ENCODE data around the gene CHST15. TPM values are rescaled to one million over a fixed set of nuclear protein-coding genes. Genes with fewer than 3 reads are reported as not detected.
"Not testable (repeated sequence)": the region's sequence is repeated elsewhere in the genome, so short reads cannot be mapped to it uniquely, and the experiment has no call there.

CHST15 gene
- total and polyA plus RNA-seq, 4 donors: 2.9 to 16.5 (median 6.4) TPM

DNA sequence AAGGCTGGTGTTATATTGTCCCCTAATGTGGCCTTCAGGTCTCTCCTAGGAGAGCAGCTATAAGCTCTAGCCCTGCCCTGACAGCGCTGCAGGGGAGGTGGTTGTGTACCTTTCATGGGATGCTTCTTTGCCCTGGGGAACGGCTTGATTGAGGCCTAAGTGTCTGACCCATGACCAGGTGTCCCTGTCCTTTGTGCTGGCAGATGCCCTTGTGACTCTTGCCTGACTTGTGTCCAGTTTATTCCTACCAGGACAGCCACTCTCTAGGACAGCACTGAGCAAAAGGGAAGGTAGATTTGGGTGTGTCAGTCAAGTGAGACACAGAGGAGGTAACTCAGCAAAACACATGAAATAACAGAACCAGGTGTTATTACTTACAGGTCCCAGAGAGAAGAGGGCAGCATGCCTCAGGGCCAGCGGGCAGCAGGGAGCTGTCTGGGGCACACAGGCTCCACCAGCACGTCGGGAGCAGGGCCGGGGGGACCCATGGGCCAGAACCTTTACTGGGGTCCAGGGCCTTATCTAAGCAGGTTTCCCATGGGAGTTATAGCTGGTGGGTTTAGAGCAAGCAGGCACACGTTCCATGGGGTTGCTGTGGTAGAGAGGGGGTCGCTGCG lies 10.7 kb upstream of the CHST15 start:
- Histone ChIP-seq H3K4me1 (ENCODE audit: control insufficient read depth in 4 of 4, insufficient read depth in 4 of 4, low read length in 3 of 4) (no peaks in the 10 kb centered on the region), H3K9me3 (ENCODE audit: control insufficient read depth in 4 of 4, low read length in 3 of 4) (peaks cover 0 to 2% (median under 1%) of the 10 kb centered on the region in 4 donors), H3K4me3 (ENCODE audit: low read depth in 1 of 3, low read length in 3 of 3) (no peak overlapping the region), H3K9ac (ENCODE audit: low read depth in 1 of 2, low read length in 2 of 2) (no peak overlapping the region), H3K27ac (ENCODE audit: low read depth in 1 of 2, low read length in 2 of 2) (no peak overlapping the region), H3K36me3 (ENCODE audit: control insufficient read depth in 4 of 4, insufficient read depth in 3 of 4, low read depth in 1 of 4, low read length in 3 of 4) (no peaks in the 10 kb centered on the region), H3K27me3 (ENCODE audit: control insufficient read depth in 4 of 4, insufficient read depth in 4 of 4, low read length in 3 of 4) (no peaks in the 10 kb centered on the region)
- no peak for DNase-seq (ENCODE audit: low spot score)
- 92% methylated on average over 9 of the region's 9 CpGs for whole genome bisulfite sequencing
- TF ChIP-seq TAF1 (conservative IDR thresholded peaks at IDR 0.05): no peak
- no peak for TF ChIP-seq EGR1 (IDR thresholded peaks at IDR 0.05; ENCODE audit: low read depth in 2 of 2)
- no peak for TF ChIP-seq FOXA2 (IDR thresholded peaks at IDR 0.05)
- no peak for TF ChIP-seq NR2F2 (IDR thresholded peaks at IDR 0.05)

DNA sequence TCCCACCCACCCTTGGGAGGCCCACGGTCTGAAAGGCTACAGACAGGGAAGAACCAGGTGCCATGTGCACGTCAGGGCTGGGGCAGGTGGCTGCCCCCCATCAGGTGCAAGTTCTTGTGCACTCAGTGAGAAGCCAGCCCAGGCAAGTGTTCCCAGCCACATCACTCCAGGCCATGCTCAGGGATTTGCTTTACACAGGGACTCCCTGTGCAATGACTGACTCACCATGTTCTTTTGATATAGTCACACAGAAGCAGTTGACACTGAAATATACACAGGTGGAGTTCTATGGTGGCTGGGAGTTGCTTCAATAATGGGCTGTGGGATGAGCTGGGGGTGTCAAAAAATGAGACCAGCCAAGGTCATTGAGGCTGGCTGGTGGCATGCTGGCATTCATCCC lies 8.0 kb upstream of the CHST15 start:
- H3K4me1 ChIP-seq (ENCODE audit: control insufficient read depth in 4 of 4, insufficient read depth in 4 of 4, low read length in 3 of 4): no peaks in the 10 kb centered on the region
- 93% methylated on average over 2 of the region's 2 CpGs for WGBS
- TF ChIP-seq NR2F2 (IDR thresholded peaks at IDR 0.05) (no peak), TAF1 (conservative IDR thresholded peaks at IDR 0.05) (no peak), HNF4A (conservative IDR thresholded peaks at IDR 0.05) (no peak), ATF3 (IDR thresholded peaks at IDR 0.05) (no peak), RAD21 (IDR thresholded peaks at IDR 0.05) (no peak), SP1 (IDR thresholded peaks at IDR 0.05) (no peak), REST (IDR thresholded peaks at IDR 0.05) (no peak), ZBTB33 (IDR thresholded peaks at IDR 0.05) (no peak), HNF4G (IDR thresholded peaks at IDR 0.05) (no peak), FOXA1 (IDR thresholded peaks at IDR 0.05) (no peak), CTCF (IDR thresholded peaks at IDR 0.05; ENCODE audit: low read depth, low read length, missing input control) (no peak)
- H3K9me3 ChIP-seq (ENCODE audit: control insufficient read depth in 4 of 4, low read length in 3 of 4): peaks cover 0 to 4% (median under 1%) of the 10 kb centered on the region in 4 donors
- no peak overlapping the region for H3K9ac ChIP-seq (ENCODE audit: low read depth in 1 of 2, low read length in 2 of 2)
- H3K36me3 ChIP-seq (ENCODE audit: control insufficient read depth in 4 of 4, insufficient read depth in 3 of 4, low read depth in 1 of 4, low read length in 3 of 4): no peaks in the 10 kb centered on the region
- H3K27me3 ChIP-seq (ENCODE audit: control insufficient read depth in 4 of 4, insufficient read depth in 4 of 4, low read length in 3 of 4): no peaks in the 10 kb centered on the region
- no peak overlapping the region for H3K4me3 ChIP-seq (ENCODE audit: low read depth in 1 of 3, low read length in 3 of 3)
- DNase-seq (ENCODE audit: low spot score): no peak
- H3K27ac ChIP-seq (ENCODE audit: low read depth in 1 of 2, low read length in 2 of 2): no peak overlapping the region

GRCh38 chr10:124100651-124101050 lies 7.3 kb upstream of the CHST15 start:
- H3K9me3 ChIP-seq (ENCODE audit: control insufficient read depth in 4 of 4, low read length in 3 of 4); H3K27ac ChIP-seq (ENCODE audit: low read depth in 1 of 2, low read length in 2 of 2); H3K4me3 ChIP-seq (ENCODE audit: low read depth in 1 of 3, low read length in 3 of 3); DNase-seq (ENCODE audit: low spot score); H3K4me1 ChIP-seq (ENCODE audit: control insufficient read depth in 4 of 4, insufficient read depth in 4 of 4, low read length in 3 of 4); H3K27me3 ChIP-seq (ENCODE audit: control insufficient read depth in 4 of 4, insufficient read depth in 4 of 4, low read length in 3 of 4); H3K9ac ChIP-seq (ENCODE audit: low read depth in 1 of 2, low read length in 2 of 2); H3K36me3 ChIP-seq (ENCODE audit: control insufficient read depth in 4 of 4, insufficient read depth in 3 of 4, low read depth in 1 of 4, low read length in 3 of 4): not testable (repeated sequence)
- WGBS: 91% methylated on average over 3 of the region's 3 CpGs
